ENCODE data around the gene DNAI4.

DNA sequence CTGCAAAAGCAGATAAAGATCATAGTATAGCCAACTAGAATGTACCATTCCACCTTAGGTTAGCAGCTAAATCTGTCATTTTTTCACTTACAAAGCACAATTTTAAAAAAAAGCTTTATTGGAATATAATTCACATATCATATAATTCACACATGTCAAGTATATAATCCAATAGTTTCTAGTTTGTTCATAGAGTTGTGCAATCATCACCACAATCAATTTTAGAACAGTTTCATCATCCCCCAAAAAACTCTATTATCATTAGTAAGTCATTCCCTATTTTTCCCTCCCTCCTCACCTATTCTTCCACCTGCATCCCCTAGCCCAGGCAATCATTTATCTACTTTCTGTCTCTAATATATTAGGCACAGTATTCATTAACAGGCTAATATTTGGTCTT is 91.5 kb downstream of the DNAI4 start:
- TF ChIP-seq, protein P1, sequence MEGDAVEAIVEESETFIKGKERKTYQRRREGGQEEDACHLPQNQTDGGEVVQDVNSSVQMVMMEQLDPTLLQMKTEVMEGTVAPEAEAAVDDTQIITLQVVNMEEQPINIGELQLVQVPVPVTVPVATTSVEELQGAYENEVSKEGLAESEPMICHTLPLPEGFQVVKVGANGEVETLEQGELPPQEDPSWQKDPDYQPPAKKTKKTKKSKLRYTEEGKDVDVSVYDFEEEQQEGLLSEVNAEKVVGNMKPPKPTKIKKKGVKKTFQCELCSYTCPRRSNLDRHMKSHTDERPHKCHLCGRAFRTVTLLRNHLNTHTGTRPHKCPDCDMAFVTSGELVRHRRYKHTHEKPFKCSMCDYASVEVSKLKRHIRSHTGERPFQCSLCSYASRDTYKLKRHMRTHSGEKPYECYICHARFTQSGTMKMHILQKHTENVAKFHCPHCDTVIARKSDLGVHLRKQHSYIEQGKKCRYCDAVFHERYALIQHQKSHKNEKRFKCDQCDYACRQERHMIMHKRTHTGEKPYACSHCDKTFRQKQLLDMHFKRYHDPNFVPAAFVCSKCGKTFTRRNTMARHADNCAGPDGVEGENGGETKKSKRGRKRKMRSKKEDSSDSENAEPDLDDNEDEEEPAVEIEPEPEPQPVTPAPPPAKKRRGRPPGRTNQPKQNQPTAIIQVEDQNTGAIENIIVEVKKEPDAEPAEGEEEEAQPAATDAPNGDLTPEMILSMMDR (IDR thresholded peaks at IDR 0.05 in 8 of 11, conservative IDR thresholded peaks at IDR 0.05 in 3 of 11) = no peak
- TF ChIP-seq POLR2A (IDR thresholded peaks at IDR 0.05) (no peak), POLR2AphosphoS5 (IDR thresholded peaks at IDR 0.05) (no peak)

Measured in spleen (tissue), 7 donors.